ENCODE measurements around the gene ANXA11.
"Not testable (repeated sequence)": the region's sequence is repeated elsewhere in the genome, so short reads cannot be mapped to it uniquely, and the experiment has no call there.

ANXA11 gene

GRCh38 chr10:80205477-80206276, at the start of gene ANXA11:
TSS of gene ANXA11 (minus strand) at chr10:80205537. CDS start at chr10:80172861, 32,676 bp downstream.
- peak in 1 of 2 experiments; percentile 74 for DNase-seq

- DNase-seq, result not testable (repeated sequence)
Measured at GRCh38 chr10:80254726-80255125, 49.4 kb upstream of the ANXA11 start.

GRCh38 chr10:80253963-80254271, 48.6 kb upstream of the ANXA11 start:
- not testable (repeated sequence) for DNase-seq

- no peak for DNase-seq
Measured at GRCh38 chr10:80253266-80253962, 48.1 kb upstream of the ANXA11 start.

- DNase-seq, result no peak
Measured at GRCh38 chr10:80252296-80252887, 47.1 kb upstream of the ANXA11 start.

GRCh38 chr10:80251703-80252280, 46.5 kb upstream of the ANXA11 start:
- DNase-seq, result not testable (repeated sequence)

- not testable (repeated sequence) for DNase-seq
Measured at GRCh38 chr10:80250399-80250798, 45.1 kb upstream of the ANXA11 start.

GRCh38 chr10:80249906-80250305, 44.6 kb upstream of the ANXA11 start:
- not testable (repeated sequence) for DNase-seq

- DNase-seq, result not testable (repeated sequence)
Measured at GRCh38 chr10:80247611-80248010, 42.3 kb upstream of the ANXA11 start.

- DNase-seq, result not testable (repeated sequence)
Measured at GRCh38 chr10:80244371-80244770, 39.0 kb upstream of the ANXA11 start.

- not testable (repeated sequence) for DNase-seq
Measured at GRCh38 chr10:80242341-80242740, 37.0 kb upstream of the ANXA11 start.

GRCh38 chr10:80236457-80236856, 31.1 kb upstream of the ANXA11 start:
- DNase-seq, result not testable (repeated sequence)

- DNase-seq, result not testable (repeated sequence)
Measured at GRCh38 chr10:80234331-80235235, 29.2 kb upstream of the ANXA11 start.

- DNase-seq, result not testable (repeated sequence)
Measured at GRCh38 chr10:80233871-80234270, 28.5 kb upstream of the ANXA11 start.

GRCh38 chr10:80226723-80227122, 21.4 kb upstream of the ANXA11 start:
- DNase-seq, result not testable (repeated sequence)

- DNase-seq, result not testable (repeated sequence)
Measured at GRCh38 chr10:80223031-80223419, 17.7 kb upstream of the ANXA11 start.

GRCh38 chr10:80218878-80219277, 13.5 kb upstream of the ANXA11 start:
- DNase-seq, result not testable (repeated sequence)

GRCh38 chr10:80214368-80214982, 9.1 kb upstream of the ANXA11 start:
- not testable (repeated sequence) for DNase-seq

- not testable (repeated sequence) for DNase-seq
Measured at GRCh38 chr10:80212535-80213115, 7.3 kb upstream of the ANXA11 start.

- no peak for DNase-seq
Measured at GRCh38 chr10:80211786-80212185, 6.4 kb upstream of the ANXA11 start.

- no peak for DNase-seq
Measured at GRCh38 chr10:80210259-80210658, 4.9 kb upstream of the ANXA11 start.
